ENCODE measurements around the gene DTNA.

The DTNA gene

DNA sequence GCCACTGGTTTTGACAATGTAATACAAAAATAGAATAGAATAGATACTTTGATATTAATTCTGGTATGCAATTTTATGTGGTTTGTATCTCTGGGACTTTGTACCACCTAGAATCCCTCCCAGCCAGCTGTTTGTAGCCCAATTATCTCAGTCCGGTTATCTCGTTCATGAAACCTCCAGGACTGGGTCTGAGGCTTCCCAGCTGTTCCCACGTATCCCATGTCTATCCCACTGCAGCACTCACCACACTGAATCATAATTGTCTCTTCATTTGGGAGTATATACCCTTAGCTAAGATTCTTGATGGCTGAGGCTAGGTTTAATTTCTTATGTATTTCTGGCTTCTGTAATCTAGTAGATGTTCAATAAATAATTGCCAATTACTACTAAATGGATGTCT is 226.7 kb downstream of the DTNA start:
- DNase-seq (ENCODE audit: low read depth in 2 of 2), result no peak

GRCh38 chr18:34938090-34938489 is 228.0 kb downstream of the DTNA start:
- DNase-seq (ENCODE audit: low read depth in 2 of 2), result no peak
